ENCODE results near the gene DPP3. TPM values are rescaled to one million over a fixed set of nuclear protein-coding genes. Genes with fewer than 3 reads are reported as not detected.

Gene DPP3
- total RNA-seq, 1 donor from 2014 or later: 94.0 TPM

DNA sequence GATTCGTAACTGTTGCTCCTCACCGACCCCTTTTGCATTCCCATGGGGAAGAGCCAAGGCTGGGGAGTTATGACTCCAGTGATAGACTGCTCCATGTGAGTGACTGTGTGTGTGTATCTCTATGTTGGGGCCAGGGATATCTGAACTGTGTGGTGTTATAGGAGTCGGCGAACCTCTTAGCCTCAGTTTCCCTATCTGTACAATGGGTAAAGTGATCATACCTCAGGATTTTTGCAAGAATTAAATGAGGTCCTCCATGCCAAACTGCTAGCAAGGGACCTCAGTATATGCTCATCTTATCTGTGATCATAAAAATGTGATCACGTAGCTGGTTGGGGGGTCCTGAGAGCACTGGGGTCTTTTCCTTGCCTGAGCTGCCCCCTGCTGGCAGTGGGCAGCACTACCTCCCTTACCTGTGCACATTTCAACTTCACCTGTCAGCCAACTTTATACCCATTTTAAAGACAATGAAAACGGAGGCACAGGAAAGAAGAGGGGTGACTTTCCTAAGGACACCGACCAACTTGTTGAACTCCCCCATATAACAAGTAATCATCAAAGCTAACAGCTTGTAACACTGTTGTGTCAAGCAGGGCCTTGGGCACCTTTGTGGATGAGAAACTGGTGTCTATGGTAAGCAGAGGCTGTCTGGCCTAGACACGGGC, 1.4 kb upstream of the DPP3 start:
- intact Hi-C loops (cut with micrococcal nuclease): loop anchor here (1.0 to 5.0 kb wide), 2 partner anchors 71 to 1323 kb away; no protein-coding TSS in a partner anchor

DNA sequence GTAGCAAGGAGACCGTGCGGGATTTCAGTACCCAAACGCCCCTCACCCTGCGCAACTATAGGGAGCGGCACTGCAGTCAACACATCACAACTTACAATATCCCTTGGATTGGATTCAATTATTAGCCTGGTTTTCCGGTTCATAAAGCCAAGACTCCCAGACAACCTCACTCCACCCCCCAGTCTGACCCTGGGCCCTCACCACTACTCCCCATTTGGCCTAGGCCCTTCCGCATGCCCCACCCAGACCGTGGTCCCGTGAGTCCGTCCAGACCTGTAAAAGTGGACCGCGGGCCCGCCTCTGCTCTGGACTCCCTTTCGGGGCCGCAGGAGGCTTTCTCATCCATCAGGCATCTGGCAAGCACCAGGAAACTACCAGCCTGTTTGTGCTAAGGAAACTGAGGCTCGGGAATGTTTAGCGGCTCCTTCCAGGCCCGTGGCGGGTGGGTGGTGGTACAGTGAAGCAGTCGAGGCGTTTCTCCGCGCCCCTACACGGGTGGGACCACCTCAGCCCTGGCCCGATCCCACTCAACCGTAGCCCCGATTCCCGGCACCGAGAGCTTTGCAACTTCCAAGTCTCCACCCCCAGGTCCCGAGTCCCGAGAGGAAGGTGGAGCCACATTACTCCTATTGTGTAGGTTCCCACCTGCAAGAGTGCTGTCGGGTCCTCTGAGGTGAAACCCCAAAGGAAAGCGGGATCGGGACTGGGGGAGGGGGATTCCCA, 679 bp upstream of the DPP3 start:
- intact Hi-C loops (cut with micrococcal nuclease): loop anchor here (1.0 to 5.0 kb wide), 13 partner anchors 13 to 1323 kb away; partner anchors contain the start of genes ACTN3, BBS1, PELI3 and RBM14

DNA sequence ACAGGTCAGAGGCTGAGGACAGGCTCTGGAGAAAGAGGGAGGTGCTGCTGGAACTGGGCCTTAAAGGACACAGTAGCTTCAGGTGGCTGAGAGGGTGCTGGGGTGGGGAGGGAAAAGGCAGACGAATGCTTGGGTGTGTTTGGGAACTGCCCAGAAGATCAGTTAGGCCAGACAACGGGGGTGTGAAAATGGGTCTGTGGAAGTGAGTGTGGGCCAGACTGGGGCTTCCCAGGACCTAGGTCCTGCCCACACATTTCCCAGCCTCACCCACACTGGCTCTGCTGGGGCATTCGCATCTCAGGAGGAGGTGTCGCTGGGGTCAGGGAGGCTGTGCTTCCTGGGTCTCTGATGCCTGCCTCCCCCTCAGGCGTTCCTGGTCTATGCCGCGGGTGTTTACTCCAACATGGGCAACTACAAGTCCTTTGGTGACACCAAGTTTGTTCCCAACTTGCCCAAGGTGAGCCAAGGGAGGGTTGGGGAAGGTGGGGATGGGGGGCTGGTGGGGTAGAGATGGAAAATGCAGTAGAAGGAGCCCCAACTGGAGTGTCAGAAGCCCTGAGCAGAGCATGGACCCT, 4.7 kb downstream of the DPP3 start:
- intact Hi-C loops (cut with micrococcal nuclease): no loop called here

DNA sequence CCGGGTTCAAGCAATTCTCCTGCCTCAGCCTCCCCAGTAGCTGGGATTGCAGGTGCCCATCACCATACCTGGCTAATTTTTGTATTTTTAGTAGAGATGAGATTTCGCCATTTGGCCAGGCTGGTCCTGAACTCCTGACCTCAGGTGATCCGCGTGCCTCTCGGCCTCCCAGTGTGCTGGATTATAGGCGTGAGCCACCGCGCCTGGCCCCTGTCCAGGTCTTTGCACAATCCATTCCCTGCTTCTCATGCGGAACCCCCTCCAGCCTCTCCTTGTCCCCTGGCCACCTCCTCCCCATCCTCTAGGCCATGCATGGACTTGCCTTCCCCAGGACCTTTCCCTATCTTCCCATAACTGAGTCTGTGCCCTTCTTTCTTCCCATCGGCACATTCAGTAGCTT, 8.7 kb downstream of the DPP3 start:
- intact Hi-C loops (cut with micrococcal nuclease): no loop called here

DNA sequence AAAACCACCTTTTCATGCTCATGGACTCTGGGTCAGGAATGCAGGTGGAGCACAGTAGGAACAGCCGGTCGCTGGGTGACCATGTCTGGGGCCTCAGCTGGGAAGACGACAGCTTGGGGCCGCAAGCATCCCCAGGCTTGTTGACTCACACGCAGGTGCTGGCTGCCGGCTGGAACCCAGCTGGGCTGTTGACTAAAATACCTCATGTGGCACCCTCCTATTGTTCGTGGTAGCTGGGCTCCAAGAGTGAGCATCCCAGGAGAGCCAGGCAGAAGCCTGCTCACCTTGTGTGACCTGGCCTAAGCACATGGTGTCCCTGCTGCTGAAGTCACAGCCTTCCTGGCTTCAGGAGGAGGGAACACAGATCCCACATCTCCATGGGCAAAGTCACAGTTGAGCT, 9.4 kb downstream of the DPP3 start:
- intact Hi-C loops (cut with micrococcal nuclease): no loop called here

DNA sequence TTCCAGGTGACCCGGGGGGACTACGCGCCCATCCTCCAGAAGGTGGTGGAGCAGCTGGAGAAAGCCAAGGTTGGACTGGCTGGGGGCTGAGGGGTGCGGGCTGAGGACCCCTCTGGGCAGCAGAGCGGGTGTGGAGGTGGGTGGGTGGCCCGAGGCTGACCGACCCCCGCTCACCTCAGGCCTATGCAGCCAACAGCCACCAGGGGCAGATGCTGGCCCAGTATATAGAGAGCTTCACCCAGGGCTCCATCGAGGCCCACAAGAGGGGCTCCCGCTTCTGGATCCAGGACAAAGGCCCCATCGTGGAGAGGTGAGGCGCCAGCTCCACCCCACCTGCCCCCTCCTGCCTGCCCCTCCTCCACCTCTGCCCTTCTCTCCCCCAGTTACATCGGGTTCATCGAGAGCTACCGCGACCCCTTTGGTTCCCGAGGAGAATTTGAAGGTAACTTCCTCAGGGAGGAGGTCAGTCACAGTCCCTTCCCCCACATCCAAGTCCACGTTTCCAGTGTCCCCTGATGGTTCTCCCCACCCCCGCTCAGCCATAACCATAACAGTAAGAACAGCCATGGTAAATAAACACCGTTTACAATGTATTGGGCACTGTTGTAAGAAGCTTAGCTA, 11.2 kb downstream of the DPP3 start:
- intact Hi-C loops (cut with micrococcal nuclease): no loop called here

DNA sequence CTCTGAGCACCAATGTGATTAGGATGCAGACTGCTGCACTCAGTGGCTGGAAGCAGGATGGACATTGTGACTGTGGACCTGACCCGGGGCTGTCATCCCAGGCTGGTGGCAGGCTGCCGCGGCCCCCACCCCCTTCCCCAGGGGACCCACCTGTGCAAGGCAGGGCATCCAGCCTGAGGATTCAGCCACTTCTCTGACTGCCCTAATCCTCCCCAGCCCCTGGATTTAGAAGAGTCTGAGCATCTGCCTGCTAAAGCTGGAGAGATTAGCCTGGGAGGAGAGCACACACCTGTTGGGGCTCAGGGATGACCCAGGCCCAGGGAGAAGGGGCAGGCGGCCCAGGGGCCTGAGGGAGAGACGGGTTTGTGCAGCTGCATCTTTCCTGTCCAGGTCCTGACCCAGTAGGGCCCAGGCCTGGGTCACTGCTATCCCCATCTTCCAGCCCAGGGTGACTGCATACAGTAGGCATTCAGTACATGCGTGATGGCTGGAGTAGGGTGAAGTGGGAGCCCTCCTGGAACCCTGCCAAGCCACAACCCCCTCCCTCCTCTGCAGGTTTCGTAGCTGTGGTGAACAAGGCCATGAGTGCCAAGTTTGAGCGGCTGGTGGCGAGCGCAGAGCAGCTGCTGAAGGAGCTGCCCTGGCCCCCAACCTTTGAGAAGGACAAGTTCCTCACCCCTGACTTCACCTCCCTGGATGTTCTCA, 12.1 kb downstream of the DPP3 start:
- intact Hi-C loops (cut with micrococcal nuclease): no loop called here

DNA sequence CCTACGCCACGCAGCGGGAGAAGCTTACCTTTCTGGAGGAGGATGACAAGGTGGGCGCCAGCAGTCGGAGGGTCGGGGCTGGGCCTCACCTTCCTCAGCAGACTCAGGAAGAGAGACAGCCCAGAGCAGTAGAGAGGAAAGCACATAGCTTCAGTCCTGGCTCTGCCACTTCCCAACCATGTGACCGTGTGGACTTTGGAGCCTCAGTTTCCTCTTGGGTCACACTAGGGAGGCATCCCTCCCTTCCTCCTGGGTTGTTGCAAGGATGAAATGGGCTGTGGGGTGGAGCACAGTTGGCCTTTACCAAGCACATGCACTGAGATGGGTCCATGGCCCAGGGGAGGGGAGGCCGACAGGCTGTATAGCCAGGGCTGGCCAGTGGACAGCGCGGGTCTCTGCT, 12.9 kb downstream of the DPP3 start:
- intact Hi-C loops (cut with micrococcal nuclease): no loop called here

DNA sequence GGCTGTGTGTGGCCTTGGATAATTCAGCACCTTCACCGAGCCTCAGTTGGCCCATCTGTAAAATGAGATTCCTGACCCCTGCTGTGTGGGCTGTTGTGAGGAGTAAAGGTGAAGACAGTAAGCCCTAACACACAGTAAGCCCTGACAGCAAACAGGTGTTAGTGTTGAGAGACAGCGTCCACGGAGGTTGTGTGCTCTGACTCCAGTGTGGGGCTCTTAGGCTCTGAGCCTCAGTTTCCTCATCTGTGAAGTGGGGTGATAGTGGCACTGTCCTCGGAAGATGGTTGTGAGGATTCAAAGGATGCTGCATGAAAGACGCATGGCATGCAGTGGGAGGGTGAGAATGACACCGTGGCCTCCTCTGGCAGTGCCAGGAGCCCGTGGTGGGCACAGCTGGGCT, 14.2 kb downstream of the DPP3 start:
- intact Hi-C loops (cut with micrococcal nuclease): no loop called here

DNA sequence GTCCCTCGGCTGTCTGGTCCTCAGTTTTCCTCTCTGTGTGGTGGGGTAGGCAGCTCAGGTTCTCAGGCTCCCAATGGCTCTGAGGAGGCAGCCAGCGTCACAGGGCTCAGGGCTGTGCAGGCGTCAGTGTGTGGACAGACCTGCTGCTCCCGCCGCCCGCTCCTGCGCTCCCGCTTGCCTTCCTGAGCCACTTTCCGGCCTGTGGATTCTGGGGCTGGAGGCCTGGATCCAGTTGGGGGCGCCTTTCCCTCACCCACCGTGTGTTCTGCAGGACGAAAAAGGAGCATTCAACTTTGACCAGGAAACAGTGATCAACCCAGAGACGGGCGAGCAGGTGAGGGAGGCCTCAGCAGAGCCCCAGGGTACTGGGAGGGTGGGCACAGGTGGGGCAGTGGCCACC, 14.7 kb downstream of the DPP3 start:
- intact Hi-C loops (cut with micrococcal nuclease): no loop called here

DNA sequence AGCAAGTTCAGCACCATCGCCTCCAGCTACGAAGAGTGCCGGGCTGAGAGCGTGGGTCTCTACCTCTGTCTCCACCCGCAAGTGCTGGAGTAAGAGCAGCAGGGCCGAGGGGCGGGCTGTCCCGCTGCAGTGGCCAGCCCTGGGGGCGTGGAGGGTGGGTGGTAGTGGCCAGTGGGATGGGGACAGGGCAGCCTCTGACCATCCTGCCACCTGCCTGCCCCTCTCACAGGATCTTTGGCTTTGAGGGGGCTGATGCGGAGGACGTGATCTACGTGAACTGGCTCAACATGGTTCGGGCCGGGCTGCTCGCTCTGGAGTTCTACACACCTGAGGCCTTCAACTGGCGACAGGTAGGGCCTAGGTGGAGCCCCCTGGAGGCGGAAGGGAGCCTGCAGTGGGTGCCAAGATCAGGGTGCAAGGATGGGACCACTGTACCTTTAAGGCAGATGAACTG, 15.2 kb downstream of the DPP3 start:
- intact Hi-C loops (cut with micrococcal nuclease): no loop called here

DNA sequence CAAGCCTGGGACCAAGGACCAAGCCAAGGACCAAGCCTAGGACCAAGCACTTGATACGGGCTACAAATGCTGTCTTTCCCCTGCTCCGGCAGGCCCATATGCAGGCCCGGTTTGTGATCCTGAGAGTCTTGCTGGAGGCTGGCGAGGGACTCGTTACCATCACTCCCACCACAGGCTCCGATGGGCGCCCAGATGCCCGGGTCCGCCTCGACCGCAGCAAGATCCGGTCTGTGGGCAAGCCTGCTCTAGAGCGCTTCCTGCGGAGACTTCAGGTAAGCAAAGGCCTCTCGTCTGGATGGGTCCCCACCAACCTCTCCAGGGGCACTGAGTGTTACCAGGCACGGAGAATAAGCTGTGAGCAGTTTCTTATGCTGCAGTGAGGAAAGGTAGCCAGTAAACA, 17.0 kb downstream of the DPP3 start:
- intact Hi-C loops (cut with micrococcal nuclease): no loop called here

DNA sequence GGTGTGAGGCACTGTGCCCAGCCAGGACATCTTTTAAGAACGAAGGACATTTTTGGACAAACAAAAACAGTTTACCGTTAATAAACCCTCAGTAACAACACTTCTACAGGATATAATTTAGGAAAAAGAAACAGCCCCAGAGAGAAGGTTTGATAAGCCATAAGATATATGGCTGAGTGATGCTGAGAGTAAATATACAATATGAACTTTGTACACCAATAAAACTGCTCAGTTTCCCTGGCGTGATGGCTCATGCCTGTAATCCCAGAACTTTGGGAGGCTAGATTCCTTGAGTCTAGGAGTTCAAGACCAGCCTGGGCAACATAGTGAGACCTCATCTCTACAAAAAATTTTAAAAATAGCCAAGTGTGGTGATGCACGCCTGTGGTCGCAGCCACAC, 18.3 kb downstream of the DPP3 start:
- intact Hi-C loops (cut with micrococcal nuclease): no loop called here

DNA sequence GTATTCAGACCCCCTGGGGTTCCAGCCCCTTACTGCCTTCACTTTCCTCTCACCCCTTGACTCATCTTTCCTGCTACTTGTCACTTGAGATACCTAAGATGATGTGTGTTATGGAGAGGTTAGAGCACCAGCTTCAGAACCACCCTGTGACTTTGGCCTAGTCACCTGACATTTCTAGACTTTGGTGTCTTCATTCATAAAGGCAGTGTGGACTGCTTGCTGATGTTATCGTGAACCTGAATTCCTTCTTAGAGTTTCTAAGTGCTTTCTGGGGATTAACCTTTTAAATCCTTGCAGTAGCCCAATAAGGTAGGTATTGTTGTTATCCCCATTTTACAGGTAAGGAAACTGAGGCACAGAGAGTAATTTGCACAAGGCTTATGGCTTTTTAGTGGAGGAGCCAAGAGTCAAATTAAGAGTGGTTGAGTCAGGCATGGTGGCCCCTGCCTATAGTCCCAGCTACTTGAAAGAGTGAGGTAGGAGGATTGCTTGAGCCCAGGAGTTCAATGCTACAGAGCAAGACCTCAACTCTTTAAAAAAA, 25.1 kb downstream of the DPP3 start:
- intact Hi-C loops (cut with micrococcal nuclease): no loop called here

DNA sequence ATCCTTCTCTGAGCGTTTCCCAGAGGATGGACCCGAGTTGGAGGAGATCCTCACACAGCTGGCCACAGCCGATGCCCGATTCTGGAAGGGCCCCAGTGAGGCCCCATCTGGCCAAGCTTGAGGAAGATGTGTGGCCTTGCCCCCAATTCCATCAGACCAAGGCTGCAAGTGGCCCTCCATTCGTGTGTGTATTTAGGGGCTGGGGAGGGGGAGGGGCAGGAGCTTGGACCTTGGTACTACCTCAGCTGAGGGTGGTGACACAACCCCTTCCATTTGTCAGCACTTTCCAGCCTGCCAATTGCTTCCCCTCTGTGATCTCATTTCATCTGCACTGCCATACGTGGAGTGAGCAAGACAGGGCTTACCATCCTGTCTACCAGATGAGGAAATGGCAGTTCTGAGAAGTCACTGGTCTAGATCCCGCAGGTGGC, 28.9 kb downstream of the DPP3 start:
- intact Hi-C loops (cut with micrococcal nuclease): no loop called here

DNA sequence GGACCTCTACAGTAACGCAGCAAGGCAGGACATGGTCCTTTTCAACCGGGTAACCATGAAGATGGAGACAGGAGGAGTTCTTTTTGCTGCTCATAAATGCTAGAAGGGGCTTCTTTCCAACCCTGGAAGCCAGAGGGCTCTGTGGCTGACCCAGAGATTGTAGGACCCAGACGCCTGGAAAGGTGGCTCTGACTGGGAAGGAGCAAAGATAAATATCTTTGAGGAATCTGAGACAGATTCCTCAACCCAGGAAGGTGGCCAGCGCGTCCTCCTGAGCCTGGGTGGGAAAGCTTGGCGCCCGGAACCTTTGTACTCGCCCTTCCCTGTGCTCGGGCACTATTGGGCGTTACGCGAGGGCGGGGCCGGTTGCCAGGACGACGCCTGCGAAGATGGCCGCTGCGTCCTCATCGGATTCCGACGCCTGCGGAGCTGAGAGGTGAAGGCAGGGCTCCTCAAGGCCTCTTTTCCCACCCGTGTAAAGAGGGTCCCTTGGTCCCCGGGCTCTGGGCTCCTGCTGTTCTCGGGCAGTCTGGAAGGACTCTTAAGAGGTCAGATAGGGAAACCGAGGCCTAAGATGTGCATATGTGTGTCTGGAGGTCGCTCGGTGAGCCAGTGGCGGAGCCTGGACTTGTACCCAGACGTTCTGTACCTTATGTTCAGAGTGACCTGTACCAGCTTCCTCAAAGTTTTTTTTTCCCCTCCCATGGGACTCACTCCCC, 30.2 kb downstream of the DPP3 start, which contains the start of gene BBS1:
Gene BBS1 (plus strand): TSS at position 365 of the 719 bp plus-strand sequence. CDS start 25 bp downstream, at position 390.
- intact Hi-C loops (cut with micrococcal nuclease): loop anchor here (1.0 kb wide), 6 partner anchors 30 to 168 kb away; partner anchors contain the start of genes ACTN3, DPP3, PELI3 and ZDHHC24

DNA sequence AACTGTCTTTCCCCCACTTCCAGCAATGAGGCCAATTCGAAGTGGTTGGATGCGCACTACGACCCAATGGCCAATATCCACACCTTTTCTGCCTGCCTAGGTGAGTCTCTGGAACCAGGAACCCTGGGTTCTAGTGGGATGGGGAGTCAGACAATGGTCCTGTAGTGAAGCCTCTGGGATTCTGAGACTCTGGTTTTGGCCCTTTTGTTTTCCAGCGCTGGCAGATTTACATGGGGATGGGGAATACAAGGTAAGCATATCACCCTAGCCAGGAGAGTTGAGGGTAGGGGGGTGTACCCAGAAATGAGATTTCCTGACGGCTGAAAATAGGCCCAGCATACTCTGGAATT, 30.7 kb downstream of the DPP3 start:
- intact Hi-C loops (cut with micrococcal nuclease): loop anchor here (1.0 kb wide), 6 partner anchors 31 to 167 kb away; partner anchors contain the start of genes ACTN3, DPP3, PELI3 and ZDHHC24

DNA sequence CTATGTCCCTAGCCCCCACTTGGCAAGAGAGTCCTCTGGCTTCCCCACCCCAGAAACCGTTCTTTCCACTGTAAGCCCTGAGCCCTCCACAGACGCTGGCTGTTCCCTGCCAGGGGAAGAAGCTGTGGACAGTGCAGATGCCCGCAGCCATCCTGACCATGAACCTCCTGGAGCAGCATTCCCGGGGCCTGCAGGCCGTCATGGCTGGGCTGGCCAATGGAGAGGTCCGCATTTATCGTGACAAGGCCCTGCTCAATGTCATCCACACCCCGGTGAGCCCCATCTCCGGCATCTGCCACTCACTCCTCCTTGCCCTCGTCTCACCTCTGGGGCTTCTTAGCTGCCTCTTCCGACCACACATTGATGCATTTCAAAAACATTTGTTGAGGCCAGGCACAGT, 43.4 kb downstream of the DPP3 start:
- intact Hi-C loops (cut with micrococcal nuclease): no loop called here

DNA sequence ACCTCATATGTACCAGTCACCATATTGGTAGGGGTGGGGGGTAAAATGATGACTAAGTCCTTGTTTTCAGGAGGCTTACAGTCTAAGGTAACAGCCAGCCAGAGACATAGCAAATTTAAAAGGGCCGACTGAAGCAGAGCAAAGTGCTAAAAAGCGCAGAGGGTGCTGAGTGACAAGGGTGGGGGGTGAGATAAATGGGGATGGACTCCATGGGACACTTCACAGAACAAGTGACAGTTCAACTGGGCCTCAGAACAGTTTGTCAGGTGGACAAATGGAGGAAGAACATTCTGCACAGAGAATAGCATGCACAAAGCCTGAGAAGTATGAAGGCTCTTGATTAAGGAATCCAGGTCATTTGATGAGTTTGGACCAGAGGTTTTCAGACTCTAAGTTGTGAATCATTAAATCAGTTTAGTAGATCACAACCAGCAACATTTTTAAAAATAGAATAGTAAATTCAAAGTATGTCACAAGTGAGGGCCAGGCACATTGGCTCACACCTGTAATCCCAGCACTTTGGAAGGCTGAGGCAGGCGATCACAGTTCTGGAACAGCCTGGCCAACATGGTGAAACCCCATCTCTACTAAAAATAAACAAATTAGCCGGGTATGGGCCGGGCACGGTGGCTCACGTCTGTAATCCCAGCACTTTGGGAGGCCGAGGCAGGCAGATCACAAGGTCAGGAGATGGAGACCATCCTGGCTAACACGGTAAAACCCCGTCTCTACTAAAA, 44.2 kb downstream of the DPP3 start:
- intact Hi-C loops (cut with micrococcal nuclease): no loop called here

DNA sequence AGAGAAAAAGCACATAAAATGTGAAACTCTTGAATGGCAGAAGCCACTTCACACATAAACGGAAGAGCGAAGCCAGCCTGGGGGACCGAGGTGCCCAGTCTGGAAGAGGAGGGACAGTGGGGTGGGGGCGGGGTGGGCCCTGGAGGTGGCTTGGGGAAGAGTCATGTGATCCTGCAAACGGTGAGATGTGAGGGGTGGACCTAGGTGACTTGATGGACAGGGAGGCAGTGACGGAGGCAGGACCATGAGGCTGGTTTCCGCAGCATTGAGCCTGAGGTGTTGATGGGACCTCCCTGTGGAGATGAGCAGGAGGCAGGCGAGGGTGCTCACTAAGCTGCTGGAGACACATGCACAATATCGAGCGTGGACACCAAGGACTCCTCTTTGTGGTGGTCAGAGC, 48.8 kb downstream of the DPP3 start:
- intact Hi-C loops (cut with micrococcal nuclease): no loop called here

Measured in T-helper 1 cell treated with Interleukin-12 subunit alpha and Interleukin-12 subunit beta and Interleukin-4 antibody, amounts not matched to agents 30 ng/mL and 1 ng/mL, for 36 hours (primary cell).